ENCODE results near the gene CDH4. TPM values are rescaled to one million over a fixed set of nuclear protein-coding genes. Genes with fewer than 3 reads are reported as not detected.

Gene CDH4
- total and polyA plus RNA-seq, 2 of the 4 experiments (the other 2 are of a cell fraction), result 1.6 to 3.5 TPM

DNA sequence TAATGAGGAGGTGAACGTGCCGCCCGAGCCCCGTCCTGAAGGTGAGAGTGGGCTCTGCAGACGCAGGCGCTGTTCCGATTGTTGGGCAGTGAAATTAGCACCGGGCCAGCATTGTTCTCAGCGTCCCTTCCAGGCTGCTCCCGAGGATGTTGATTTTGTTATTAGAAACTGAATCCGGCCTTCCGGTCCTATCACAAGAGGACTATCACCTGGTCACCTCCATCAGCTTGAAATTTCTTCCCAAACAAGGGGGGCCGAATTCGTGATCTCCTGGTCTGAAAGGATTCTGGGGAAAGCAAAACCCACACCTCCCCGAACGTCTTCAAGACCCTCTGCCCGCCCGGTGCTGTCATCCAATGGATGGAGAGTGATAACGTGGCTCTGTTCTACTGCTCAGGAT lies 627.6 kb downstream of the CDH4 start:
- in situ Hi-C loops (cut with MboI; ENCODE audit: low sequenced_read_pairs), result loop anchor here (25.0 kb wide), 2 partner anchors 617 to 1817 kb away; partner anchors contain the start of gene CDH4
- H2BK20ac ChIP-seq (ENCODE audit: low read depth, low read length), result no peak overlapping the region
- H4K20me1 ChIP-seq (ENCODE audit: insufficient read depth, low read length), result no peaks in the 10 kb centered on the region
- H2AFZ ChIP-seq (replicated peaks; ENCODE audit: low read length, poor library complexity), result no peak overlapping the region
- POLR2A ChIA-PET (ENCODE audit: unreplicated experiment), result no interaction called here
- H2BK5ac ChIP-seq (ENCODE audit: low read depth, low read length, poor library complexity, severe bottlenecking), result no peak overlapping the region
- no peak overlapping the region for H3K4me3 ChIP-seq (ENCODE audit: insufficient read depth, low read depth, low read length)
- no peak overlapping the region for H3K23ac ChIP-seq (ENCODE audit: low read depth, low read length)
- H3K4ac ChIP-seq (ENCODE audit: low read depth, low read length), result no peak overlapping the region
- H3K56ac ChIP-seq (ENCODE audit: extremely low read depth, insufficient read depth, low read length), result no peak overlapping the region
- no peak overlapping the region for H3K27ac ChIP-seq (ENCODE audit: insufficient read depth, low read length)
- no peak overlapping the region for H2BK15ac ChIP-seq (ENCODE audit: low read depth, low read length)
- no peaks in the 10 kb centered on the region for H3K79me1 ChIP-seq (ENCODE audit: low read depth in 1 of 2, low read length in 2 of 2)
- H3K4me1 ChIP-seq (ENCODE audit: control insufficient read depth, insufficient read depth, low read length), result no peaks in the 10 kb centered on the region
- no peak overlapping the region for H2AK9ac ChIP-seq (replicated peaks; ENCODE audit: low read depth, low read length, poor library complexity)
- H2AK5ac ChIP-seq (ENCODE audit: low read depth, low read length), result no peak overlapping the region
- 80% methylated on average over 1 of the region's 19 CpGs; no CpG with 5 or more reads in 1 of the 2 experiments for WGBS, 2 experiments (ENCODE audit: extremely low coverage in 2 of 2, insufficient read length in 1 of 2)
- no peaks in the 10 kb centered on the region for H3K36me3 ChIP-seq (ENCODE audit: control insufficient read depth, insufficient read depth, low read length)
- TF ChIP-seq RFX5 (IDR thresholded peaks at IDR 0.05; ENCODE audit: low read depth, low read length) (no peak), CTCF (conservative IDR thresholded peaks at IDR 0.05; ENCODE audit: low read depth, low read length) (no peak), MAZ (IDR thresholded peaks at IDR 0.05; ENCODE audit: borderline replicate concordance, low read depth, low read length) (no peak), FOS (IDR thresholded peaks at IDR 0.05; ENCODE audit: low read depth, low read length) (no peak), POLR2A (IDR thresholded peaks at IDR 0.05; ENCODE audit: low read depth, low read length) (no peak), RCOR1 (IDR thresholded peaks at IDR 0.05; ENCODE audit: insufficient replicate concordance, low read length) (no peak), MAFK (IDR thresholded peaks at IDR 0.05; ENCODE audit: low read depth, low read length) (no peak), SMC3 (IDR thresholded peaks at IDR 0.05; ENCODE audit: low read depth, low read length) (no peak), CEBPB (IDR thresholded peaks at IDR 0.05; ENCODE audit: low read depth, low read length) (no peak), ELK1 (IDR thresholded peaks at IDR 0.05; ENCODE audit: borderline replicate concordance, low read depth, low read length) (no peak), BHLHE40 (IDR thresholded peaks at IDR 0.05; ENCODE audit: low read depth, low read length) (no peak), MXI1 (IDR thresholded peaks at IDR 0.05; ENCODE audit: borderline replicate concordance, low read depth, low read length) (no peak), RAD21 (IDR thresholded peaks at IDR 0.05; ENCODE audit: low read length) (no peak)
- TF ChIP-seq, protein P1, sequence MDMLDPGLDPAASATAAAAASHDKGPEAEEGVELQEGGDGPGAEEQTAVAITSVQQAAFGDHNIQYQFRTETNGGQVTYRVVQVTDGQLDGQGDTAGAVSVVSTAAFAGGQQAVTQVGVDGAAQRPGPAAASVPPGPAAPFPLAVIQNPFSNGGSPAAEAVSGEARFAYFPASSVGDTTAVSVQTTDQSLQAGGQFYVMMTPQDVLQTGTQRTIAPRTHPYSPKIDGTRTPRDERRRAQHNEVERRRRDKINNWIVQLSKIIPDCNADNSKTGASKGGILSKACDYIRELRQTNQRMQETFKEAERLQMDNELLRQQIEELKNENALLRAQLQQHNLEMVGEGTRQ (IDR thresholded peaks at IDR 0.05; ENCODE audit: low read depth, low read length), result no peak
- no peak for DNase-seq
- no peak overlapping the region for H3K4me2 ChIP-seq (ENCODE audit: low read depth, low read length)
- CTCF ChIA-PET, result no interaction called here
- H3K9me1 ChIP-seq (ENCODE audit: insufficient read depth, low read length), result no peaks in the 10 kb centered on the region
- intact Hi-C loops (cut with micrococcal nuclease), result no loop called here
- no peak overlapping the region for H4K91ac ChIP-seq (ENCODE audit: insufficient read depth, low read depth, low read length)
- no peak overlapping the region for H4K5ac ChIP-seq (ENCODE audit: low read depth, low read length)
- H3K14ac ChIP-seq (replicated peaks; ENCODE audit: low read depth, low read length), result no peak overlapping the region
- H3K9me3 ChIP-seq (ENCODE audit: control insufficient read depth, insufficient read depth, low read length), result no peaks in the 10 kb centered on the region
- dilution Hi-C loops (cut with HindIII; ENCODE audit: low sequenced_read_pairs, unreplicated experiment), result no loop called here
- no peak overlapping the region for H4K8ac ChIP-seq (ENCODE audit: low read depth in 2 of 2, low read length in 2 of 2)
- BruUV-seq (replicated peaks), result no TSS peak
- ATAC-seq (ENCODE audit: low read depth), result no peak
- no peak overlapping the region for H3K18ac ChIP-seq (ENCODE audit: low read depth, low read length)
- H2BK120ac ChIP-seq (ENCODE audit: low read depth, low read length), result no peak overlapping the region
- peaks cover 4% of the 10 kb centered on the region; the same call in 1 of the 2 replicates for H3K27me3 ChIP-seq (ENCODE audit: control insufficient read depth, insufficient read depth, low read length)
- no peak overlapping the region for H3K9ac ChIP-seq (ENCODE audit: low read depth, low read length)

All from IMR-90 (cell line).